HG03060 (cell line): ENCODE results near the gene NFX1.
"Not testable (repeated sequence)": the region's sequence is repeated elsewhere in the genome, so short reads cannot be mapped to it uniquely, and the experiment has no call there.

ENCODE experiments used
- ATAC-seq: cut with Tn5 transposase; IDR thresholded peaks from one replicate; pipeline ENCODE4 v1.9.1; 2021; ENCODE audit warnings: low read depth, moderate number of reproducible peaks; ENCODE audit not compliant: unreplicated experiment

NFX1 gene

GRCh38 chr9:33306037-33306436 lies 15.7 kb downstream of the NFX1 start:
- no peak for ATAC-seq

- ATAC-seq = no peak
Measured at GRCh38 chr9:33307067-33307466, 16.8 kb downstream of the NFX1 start.

GRCh38 chr9:33309903-33310302 lies 19.6 kb downstream of the NFX1 start:
- no peak for ATAC-seq

- no peak for ATAC-seq
Measured at GRCh38 chr9:33310748-33311147, 20.4 kb downstream of the NFX1 start.

- ATAC-seq = no peak
Measured at GRCh38 chr9:33311953-33312352, 21.6 kb downstream of the NFX1 start.

GRCh38 chr9:33315371-33315770 lies 25.1 kb downstream of the NFX1 start:
- no peak for ATAC-seq

- not testable (repeated sequence) for ATAC-seq
Measured at GRCh38 chr9:33317136-33317535, 26.8 kb downstream of the NFX1 start.

GRCh38 chr9:33318225-33318624 lies 27.9 kb downstream of the NFX1 start:
- no peak for ATAC-seq

- no peak for ATAC-seq
Measured at GRCh38 chr9:33318781-33319180, 28.5 kb downstream of the NFX1 start.

- ATAC-seq = no peak
Measured at GRCh38 chr9:33320230-33320567, 29.9 kb downstream of the NFX1 start.

- ATAC-seq = no peak
Measured at GRCh38 chr9:33320568-33321261, 30.4 kb downstream of the NFX1 start.

- ATAC-seq = no peak
Measured at GRCh38 chr9:33329117-33329563, 38.8 kb downstream of the NFX1 start.

GRCh38 chr9:33329979-33330378 lies 39.7 kb downstream of the NFX1 start:
- ATAC-seq = no peak

- ATAC-seq = no peak
Measured at GRCh38 chr9:33331377-33331891, 41.1 kb downstream of the NFX1 start.

GRCh38 chr9:33332011-33332410 lies 41.7 kb downstream of the NFX1 start:
- no peak for ATAC-seq

GRCh38 chr9:33332956-33333355 lies 42.6 kb downstream of the NFX1 start:
- ATAC-seq = not testable (repeated sequence)

- no peak for ATAC-seq
Measured at GRCh38 chr9:33340186-33340585, 49.9 kb downstream of the NFX1 start.

- ATAC-seq = no peak
Measured at GRCh38 chr9:33341182-33341581, 50.9 kb downstream of the NFX1 start.

GRCh38 chr9:33344145-33344544 lies 53.8 kb downstream of the NFX1 start:
- no peak for ATAC-seq

GRCh38 chr9:33346564-33346963 lies 56.2 kb downstream of the NFX1 start:
- ATAC-seq = no peak

- ATAC-seq = no peak
Measured at GRCh38 chr9:33348998-33349397, 58.7 kb downstream of the NFX1 start.

- ATAC-seq = no peak
Measured at GRCh38 chr9:33349743-33350142, 59.4 kb downstream of the NFX1 start.

- no peak for ATAC-seq
Measured at GRCh38 chr9:33350310-33350709, 60.0 kb downstream of the NFX1 start.
